ENCODE measurements around the gene GRID1. TPM values are rescaled to one million over a fixed set of nuclear protein-coding genes. Genes with fewer than 3 reads are reported as not detected.

GRID1 gene
- total RNA-seq, 1 experiment from 2014 or later, result 0.37 TPM

- no peak overlapping the region for H3K4me3 Mint-ChIP-seq
- no peak overlapping the region for H3K27ac Mint-ChIP-seq
- H3K4me1 Mint-ChIP-seq, result no peaks in the 10 kb centered on the region
- ChIA-PET POLR2A (no interaction called here), CTCF (interaction anchor here (1.1 to 2.1 kb wide), 4 partner anchors 9 to 358 kb away, joined by 3 to 10 read pairs (median 4); no protein-coding TSS in a partner anchor)
- DNase-seq (ENCODE audit: low spot score) (no peak), ATAC-seq (no peak; the same call in 1 of the 2 replicates)
- no peak for TF ChIP-seq FOXP4 (CRISPR knock-in tag; IDR thresholded peaks at IDR 0.05)
- TF ChIP-seq ARID4B (CRISPR knock-in tag; IDR thresholded peaks at IDR 0.05; ENCODE audit: borderline replicate concordance), result no peak
- no peak for TF ChIP-seq SMAD4 (CRISPR knock-in tag; IDR thresholded peaks at IDR 0.05)
- TF ChIP-seq NR2C2 (CRISPR knock-in tag; IDR thresholded peaks at IDR 0.05), result no peak
- TF ChIP-seq MYBL2 (CRISPR knock-in tag; IDR thresholded peaks at IDR 0.05), result no peak
- TF ChIP-seq CTCF (IDR thresholded peaks at IDR 0.05), result no peak
- no peak for TF ChIP-seq ZNF263 (CRISPR knock-in tag; IDR thresholded peaks at IDR 0.05; ENCODE audit: low read depth)
- no peak for TF ChIP-seq GABPB1 (CRISPR knock-in tag; IDR thresholded peaks at IDR 0.05)
- TF ChIP-seq NR1H2 (CRISPR knock-in tag; IDR thresholded peaks at IDR 0.05), result no peak
- TF ChIP-seq MAX (CRISPR knock-in tag; IDR thresholded peaks at IDR 0.05), result no peak
- TF ChIP-seq ZNF425 (CRISPR knock-in tag; conservative IDR thresholded peaks at IDR 0.05), result no peak
- TF ChIP-seq ESRRA (CRISPR knock-in tag; IDR thresholded peaks at IDR 0.05; ENCODE audit: borderline replicate concordance), result no peak
- no peak for TF ChIP-seq ZNF423 (CRISPR knock-in tag; IDR thresholded peaks at IDR 0.05)
- no peak for TF ChIP-seq ZMAT4 (CRISPR knock-in tag; IDR thresholded peaks at IDR 0.05)
- TF ChIP-seq KAT7 (CRISPR knock-in tag; IDR thresholded peaks at IDR 0.05; ENCODE audit: borderline replicate concordance), result no peak
- H3K36me3 Mint-ChIP-seq, result no peaks in the 10 kb centered on the region
- no peaks in the 10 kb centered on the region for H3K9me3 Mint-ChIP-seq
- no peaks in the 10 kb centered on the region for H3K27me3 Mint-ChIP-seq (ENCODE audit: low read depth)
These were observed 574.6 kb downstream of the GRID1 start for GRCh38 chr10:85791818-85792532.

All from WTC11 (cell line).